Measurements from ENCODE around the gene CAMK2D. TPM values are rescaled to one million over a fixed set of nuclear protein-coding genes. Genes with fewer than 3 reads are reported as not detected.
A peak's percentile ranks its signal among the peaks of the same experiment; 100 is the strongest.

Gene CAMK2D
- total RNA-seq, 1 experiment from 2014 or later: 7.9 TPM

DNA sequence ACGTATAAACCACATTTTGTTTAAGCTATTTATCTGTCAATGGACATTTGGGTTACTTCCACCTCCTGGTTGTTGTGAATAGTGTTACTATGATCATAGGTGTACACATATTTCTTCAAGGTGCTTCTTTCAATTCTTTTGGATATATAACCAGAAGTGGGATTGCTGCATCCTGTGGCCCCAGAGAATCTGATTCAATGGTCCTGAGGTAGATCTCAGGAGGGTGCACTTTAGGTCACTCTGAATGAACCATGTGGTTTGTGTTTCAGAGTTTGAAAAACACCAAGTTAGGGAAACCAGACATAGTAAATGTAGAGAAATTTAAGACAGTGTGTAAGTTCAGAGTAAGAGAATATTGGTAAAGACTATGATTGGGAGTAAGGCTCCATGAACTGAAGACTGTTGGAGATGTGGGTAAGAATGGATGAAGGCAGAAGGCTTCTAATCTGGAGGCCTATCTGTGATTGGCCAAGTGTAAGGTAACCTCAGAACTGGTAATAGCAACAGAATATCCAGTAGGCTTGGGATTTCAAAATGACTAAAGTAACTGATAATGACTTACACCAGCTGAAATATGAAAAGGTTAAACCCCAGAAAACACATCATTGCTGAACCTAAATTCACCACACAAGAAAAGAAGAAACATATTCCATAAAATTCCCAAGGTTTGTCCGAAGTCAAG, 236.9 kb downstream of the CAMK2D start:
- DNase-seq (ENCODE audit: low read depth): no peak

DNA sequence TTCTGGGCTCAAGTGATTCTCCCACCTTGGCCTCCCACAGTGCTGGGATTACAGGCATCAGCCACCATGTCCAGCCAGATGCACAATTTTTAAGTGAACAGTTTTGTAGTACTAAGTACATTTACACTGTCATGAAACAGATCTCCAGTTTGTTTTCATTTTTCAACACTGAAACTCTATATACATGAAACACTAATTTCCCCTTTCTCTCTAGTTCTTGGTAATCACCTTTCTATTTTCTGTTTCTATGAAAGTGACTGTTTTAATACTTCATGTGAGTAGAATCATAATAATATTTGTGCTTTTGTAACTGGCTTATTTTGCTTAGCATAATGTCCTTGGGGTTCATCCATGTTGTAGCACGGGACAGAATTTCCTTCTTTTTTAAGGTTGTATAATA, 237.4 kb downstream of the CAMK2D start:
- no peak for DNase-seq (ENCODE audit: low read depth)

GRCh38 chr4:113522433-113522832, 239.1 kb downstream of the CAMK2D start:
- DNase-seq (ENCODE audit: low read depth): no peak

GRCh38 chr4:113513382-113513781, 248.2 kb downstream of the CAMK2D start:
- DNase-seq (ENCODE audit: low read depth): no peak

DNA sequence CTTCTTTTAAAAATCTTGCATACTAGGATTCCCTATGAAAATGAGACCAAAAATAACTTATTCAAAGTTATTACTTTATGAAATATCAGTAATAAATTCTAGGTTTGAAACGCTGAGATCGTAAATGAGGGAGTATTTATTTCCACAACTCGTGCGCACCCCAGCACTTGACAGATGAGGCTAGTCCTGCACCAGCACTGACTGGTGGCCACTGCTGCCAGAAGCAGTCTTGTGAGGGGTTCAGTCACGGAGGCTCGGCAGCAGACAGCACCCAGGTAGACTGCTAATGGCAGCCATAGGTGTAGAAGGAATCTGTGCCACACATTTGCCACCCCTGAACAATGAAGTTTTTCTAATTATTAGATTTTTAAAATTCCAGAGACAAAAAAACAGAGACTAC, 248.7 kb downstream of the CAMK2D start:
- no peak for DNase-seq (ENCODE audit: low read depth)

GRCh38 chr4:113511944-113512343, 249.6 kb downstream of the CAMK2D start:
- no peak for DNase-seq (ENCODE audit: low read depth)

GRCh38 chr4:113509851-113510250, 251.7 kb downstream of the CAMK2D start:
- no peak for DNase-seq (ENCODE audit: low read depth)

GRCh38 chr4:113505044-113505443, 256.5 kb downstream of the CAMK2D start:
- DNase-seq (ENCODE audit: low read depth): no peak

- no peak for DNase-seq (ENCODE audit: low read depth)
These were observed 257.1 kb downstream of the CAMK2D start for GRCh38 chr4:113504422-113504821.

DNA sequence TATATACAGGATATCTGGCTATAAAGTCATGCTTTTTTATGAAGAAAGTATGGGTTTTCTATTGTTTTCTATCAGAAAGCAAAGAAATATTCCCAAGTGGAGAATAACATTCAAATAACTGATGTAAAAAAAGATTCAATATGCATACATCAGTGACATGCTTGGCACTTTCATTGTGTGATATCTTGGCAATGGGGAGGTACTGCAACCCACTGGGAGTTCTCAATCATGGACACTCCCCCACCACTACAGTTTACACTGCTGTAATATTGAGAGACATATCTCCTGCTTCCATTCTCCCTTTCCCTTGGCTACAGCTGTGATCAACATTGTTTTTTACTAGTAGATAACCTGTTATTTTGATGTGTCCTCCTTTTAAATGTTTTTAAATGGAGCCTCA, 257.8 kb downstream of the CAMK2D start:
- DNase-seq (ENCODE audit: low read depth): no peak

DNA sequence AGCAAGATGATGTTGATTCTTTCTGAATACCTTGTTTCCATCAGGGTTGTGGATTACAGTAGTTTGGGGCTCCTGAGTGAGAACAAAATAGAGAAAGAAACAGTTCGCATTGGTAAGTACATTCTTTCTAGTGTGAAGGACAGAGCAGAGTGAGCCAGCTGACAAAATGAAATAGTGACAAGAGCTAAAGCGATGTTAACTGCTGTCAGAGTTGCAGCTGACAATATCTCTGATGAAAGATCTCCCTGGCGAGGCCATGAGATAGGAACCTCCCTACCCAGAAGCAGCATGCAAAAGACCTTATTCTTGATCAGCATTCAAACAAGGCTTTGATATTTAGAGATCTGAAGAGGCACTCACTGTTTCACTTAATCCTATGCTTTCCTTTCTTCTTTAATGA, 258.6 kb downstream of the CAMK2D start:
- DNase-seq (ENCODE audit: low read depth): no peak

GRCh38 chr4:113502476-113502875, 259.1 kb downstream of the CAMK2D start:
- DNase-seq (ENCODE audit: low read depth): no peak

GRCh38 chr4:113500424-113500823, 261.1 kb downstream of the CAMK2D start:
- no peak for DNase-seq (ENCODE audit: low read depth)

DNA sequence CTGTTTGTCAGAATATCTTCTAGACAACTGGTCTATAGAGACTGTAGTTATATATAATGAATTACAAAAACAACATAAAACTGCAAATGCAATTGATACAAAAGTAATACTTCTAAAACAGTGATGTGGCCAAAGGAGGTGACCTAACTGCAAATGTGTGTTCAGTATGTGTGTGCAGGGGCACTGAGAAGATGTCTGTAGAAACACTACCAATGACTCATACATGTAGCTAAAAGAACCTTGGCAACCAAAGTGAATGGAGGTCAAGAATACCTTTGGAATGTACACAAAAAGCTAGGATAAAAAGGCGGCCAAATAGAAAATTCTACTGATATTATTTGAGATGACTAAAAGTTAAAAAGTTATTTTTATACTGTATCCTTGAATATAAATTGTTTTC, 261.8 kb downstream of the CAMK2D start:
- peak; percentile 13 for DNase-seq (ENCODE audit: low read depth)

DNA sequence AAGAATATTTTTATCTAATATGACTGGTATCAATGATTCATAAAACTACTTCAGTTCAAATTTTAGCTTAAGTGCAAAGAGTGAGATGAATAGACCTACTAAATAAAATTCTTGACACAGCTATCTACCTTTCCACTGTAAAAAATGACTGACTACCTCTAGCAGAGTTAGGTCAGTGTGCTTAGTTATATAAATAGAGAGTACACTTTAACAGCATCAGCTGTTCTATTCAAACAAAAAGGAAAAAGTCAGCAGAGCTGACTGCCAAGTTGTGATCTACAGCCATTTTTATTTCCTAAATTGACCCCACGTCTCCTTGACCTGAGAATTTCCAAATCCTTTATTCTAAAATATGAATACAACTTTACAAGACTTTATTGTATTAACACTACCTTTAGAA, 262.4 kb downstream of the CAMK2D start:
- no peak for DNase-seq (ENCODE audit: low read depth)

DNA sequence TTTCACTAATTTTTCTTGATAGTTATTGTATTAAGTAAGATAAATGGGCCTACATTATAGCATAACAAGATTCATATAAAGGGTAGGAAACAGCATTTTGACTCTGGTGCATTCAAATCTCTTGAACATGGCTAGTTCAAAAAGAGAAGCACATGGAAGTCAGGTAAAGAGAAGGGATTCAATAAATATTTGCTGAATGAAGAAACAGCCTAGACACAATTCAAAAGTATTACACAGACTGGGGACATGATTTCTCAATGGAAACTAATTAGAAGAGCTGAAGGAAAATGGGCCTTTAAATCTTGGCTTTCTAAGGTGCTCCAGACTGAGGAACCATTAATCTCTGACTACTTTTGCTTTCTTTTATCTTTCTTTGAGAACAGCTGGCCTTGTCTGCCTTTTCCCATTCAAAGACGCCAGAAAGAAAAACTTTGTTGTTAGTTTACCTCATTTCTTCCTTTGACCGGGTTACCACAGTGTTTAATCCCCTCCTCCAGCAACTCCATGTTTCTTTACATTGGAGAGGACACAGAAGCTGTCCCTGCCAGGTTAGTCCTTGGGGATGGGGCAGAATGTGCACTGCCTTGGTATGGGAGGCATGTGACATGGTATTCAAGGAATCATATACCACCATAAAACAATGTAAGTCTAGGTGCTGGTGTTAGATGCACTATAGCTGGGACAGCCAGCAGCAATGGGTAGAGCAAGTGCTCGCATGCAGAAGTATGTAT, 264.2 kb downstream of the CAMK2D start:
- DNase-seq (ENCODE audit: low read depth): no peak

DNA sequence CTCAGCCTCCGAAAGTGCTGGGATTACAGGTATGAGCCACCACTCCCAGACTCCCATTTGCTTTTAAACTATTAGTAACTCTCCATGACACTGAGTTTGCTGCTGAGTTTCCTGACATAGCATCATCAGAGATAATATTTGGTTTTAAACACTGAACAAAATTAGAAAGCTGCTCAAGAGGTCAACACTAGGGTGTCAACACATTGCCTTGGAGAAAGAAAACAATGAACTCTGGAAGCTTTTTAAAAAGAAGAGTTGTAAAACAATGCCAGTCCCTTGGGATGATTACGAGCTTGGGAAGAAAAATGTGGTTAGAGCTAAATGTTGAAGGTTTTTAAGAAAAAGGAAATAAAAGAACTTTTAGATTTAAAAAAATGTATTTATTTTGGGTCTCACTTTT, 264.8 kb downstream of the CAMK2D start:
- no peak for DNase-seq (ENCODE audit: low read depth)

DNA sequence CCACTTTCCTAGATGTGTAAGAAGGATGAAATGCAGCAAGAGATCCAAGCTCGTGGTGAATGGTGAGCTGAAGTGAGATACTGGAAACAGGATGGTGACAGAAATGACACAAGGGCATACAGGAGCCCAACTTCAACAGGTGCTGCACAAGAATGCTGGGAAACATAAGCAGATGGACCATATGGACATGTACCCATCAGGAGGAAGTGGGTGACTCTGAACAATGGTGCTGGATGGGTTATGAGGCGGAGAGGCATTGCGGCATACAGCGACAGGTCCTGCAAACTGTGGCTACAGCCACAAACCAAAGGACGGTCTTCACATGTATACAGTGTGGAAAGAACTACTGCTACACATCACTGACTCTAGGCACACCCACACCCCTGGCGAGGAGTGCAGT, 265.7 kb downstream of the CAMK2D start:
- no peak for DNase-seq (ENCODE audit: low read depth)

GRCh38 chr4:113483131-113483530, 278.4 kb downstream of the CAMK2D start:
- no peak for DNase-seq (ENCODE audit: low read depth)

- no peak for DNase-seq (ENCODE audit: low read depth)
These were observed 279.2 kb downstream of the CAMK2D start for GRCh38 chr4:113482325-113482724.

DNA sequence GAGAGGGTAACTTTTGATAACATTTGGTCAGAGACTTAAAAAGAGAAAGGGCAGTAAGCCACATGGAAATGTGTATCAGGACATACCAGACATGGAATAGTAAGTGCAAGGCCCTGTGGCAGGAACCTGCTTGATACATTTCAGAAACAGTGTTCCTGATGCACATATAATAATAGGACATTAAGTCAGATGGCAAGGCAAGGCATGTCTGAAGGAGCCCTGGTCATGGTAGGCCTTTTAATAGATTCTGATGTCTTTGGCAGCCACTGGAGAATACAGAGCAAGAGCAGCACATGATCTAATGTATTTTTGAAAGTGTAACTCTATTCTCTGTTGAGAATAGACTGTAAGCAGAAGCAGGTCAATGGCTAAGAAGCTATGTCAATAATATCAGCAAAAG, 279.7 kb downstream of the CAMK2D start:
- DNase-seq (ENCODE audit: low read depth): no peak

GRCh38 chr4:113480109-113480508, 281.4 kb downstream of the CAMK2D start:
- no peak for DNase-seq (ENCODE audit: low read depth)

- no peak for DNase-seq (ENCODE audit: low read depth)
These were observed 283.5 kb downstream of the CAMK2D start for GRCh38 chr4:113478032-113478431.

DNA sequence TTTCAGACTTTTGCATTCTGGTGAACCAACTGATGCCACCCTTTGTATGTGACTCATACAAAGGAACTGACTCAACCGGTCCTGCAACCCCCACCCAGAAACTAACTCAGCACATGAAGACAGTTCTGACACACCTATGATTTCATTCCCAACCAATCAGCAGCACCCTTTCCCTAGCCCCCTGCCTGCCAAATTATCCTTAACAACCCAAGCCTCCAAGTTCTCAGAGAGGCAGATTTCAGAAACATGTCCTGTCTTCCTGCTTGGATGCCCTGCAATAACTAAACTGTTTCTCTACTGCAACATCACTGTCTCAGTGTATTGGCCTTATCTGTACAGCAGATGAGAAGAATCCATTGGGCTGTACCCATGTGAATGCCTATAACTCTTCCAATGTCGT, 284.7 kb downstream of the CAMK2D start:
- peak; percentile 6 for DNase-seq (ENCODE audit: low read depth)

Data from Daoy (cell line).